Psoas muscle (tissue), 8 donors: ENCODE data around the gene OTUD6A. TPM values are rescaled to one million over a fixed set of nuclear protein-coding genes. Genes with fewer than 3 reads are reported as not detected.

Experiments used
- ATAC-seq, 4 donors: fragments of 200-7000 bp; cut with Tn5 transposase; one replicate each; pipeline ENCODE4 v1.9.1; 2020; ENCODE audit warnings: moderate library complexity in 3 of 4, mild to moderate bottlenecking in 2 of 4
- DNase-seq, 2 donors: peaks; one replicate each; pipeline ENCODE4 v3.0.0-alpha.2; 2020
- H3K27ac ChIP-seq: fragments of 200-600 bp; one replicate; pipeline ENCODE4 v1.8.0; 2022
- H3K27me3 ChIP-seq, 3 donors: fragments of 200-600 bp in 1 of 3; one replicate each; pipeline versions ENCODE4 v1.6.1 to v1.8.0; 2013 to 2022; ENCODE audit warnings: low read length in 2 of 3, mild to moderate bottlenecking in 2 of 3, moderate library complexity in 1 of 3; ENCODE audit not compliant: insufficient read depth in 3 of 3
- H3K36me3 ChIP-seq, 2 donors: fragments of 200-600 bp in 1 of 2; one replicate each; pipeline versions ENCODE4 v1.6.1 to v1.8.0; 2013 to 2022; ENCODE audit warnings: low read depth in 1 of 2, mild to moderate bottlenecking in 1 of 2, moderate library complexity in 1 of 2; ENCODE audit not compliant: insufficient read depth in 1 of 2
- H3K4me1 ChIP-seq: fragments of 200-600 bp; one replicate; pipeline ENCODE4 v1.8.0; 2022
- H3K4me3 ChIP-seq: fragments of 200-600 bp; one replicate; pipeline ENCODE4 v1.8.0; 2022; ENCODE audit warnings: mild to moderate bottlenecking
- H3K9me3 ChIP-seq: fragments of 200-600 bp; one replicate; pipeline ENCODE4 v1.8.0; 2022
- CTCF ChIP-seq: fragments of 200-600 bp; IDR thresholded peaks from one replicate; pipeline ENCODE4 v1.8.0; 2022; ENCODE audit warnings: antibody characterized with exemption
- WGBS, 3 donors: extraction: QIAGEN DNeasy Blood & Tissue Kit; methylation state at CpG; one replicate each; pipeline versions ENCODE4 v1.1.6 to v1.1.7; 2013; 5-methylcytosine and 5-hydroxymethylcytosine counted together
- intact Hi-C, 2 donors: fragments of 100-400 bp; cut with DNase I; formaldehyde crosslinking; loops; one replicate each; pipeline versions ENCODE4 v1.11.0 to v1.14.2; 2022
- polyA plus RNA-seq, 3 donors: library from polyadenylated mRNA; stranded (reverse); fragments of 200-250 nt; gene quantifications; one replicate each; pipeline ENCODE4 v1.2.3, GENCODE V29; 2013
- total RNA-seq, 4 donors: library from RNA; stranded (reverse); fragmentation: NEBNext Ultra II Directional in 2 of 4; extraction: Animal tissue kit (Norgen Biotek cat#: 25700) in 2 of 4; gene quantifications; one replicate each; pipeline versions ENCODE4 v1.2.1 to v1.2.4, GENCODE V29; 2021 to 2023
- donor health status: healthy with polysubstance abuse.
- donor health status: DM: no; HTN: no; CAD: no; lungs with moderate emphysema.
- donor health status: Bipolar disorder and iron deficiency.
- donor health status: healthy.
- donor health status: DM: yes; HTN: yes; CAD: no.
- donor health status: DM: no; HTN: no; CAD: no.
- donor health status: DM: no; HTN: no; CAD: no.
- donor health status: DM: yes; HTN: yes; CAD: no.

OTUD6A gene
- total and polyA plus RNA-seq, 7 donors = not detected

GRCh38 chrX:70049406-70049805 is 12.9 kb upstream of the OTUD6A start:
- no peak for TF ChIP-seq CTCF
- no peak for DNase-seq
- 75 to 84% (median 81%) methylated on average over 3 of the region's 3 CpGs for WGBS, 3 donors

DNA sequence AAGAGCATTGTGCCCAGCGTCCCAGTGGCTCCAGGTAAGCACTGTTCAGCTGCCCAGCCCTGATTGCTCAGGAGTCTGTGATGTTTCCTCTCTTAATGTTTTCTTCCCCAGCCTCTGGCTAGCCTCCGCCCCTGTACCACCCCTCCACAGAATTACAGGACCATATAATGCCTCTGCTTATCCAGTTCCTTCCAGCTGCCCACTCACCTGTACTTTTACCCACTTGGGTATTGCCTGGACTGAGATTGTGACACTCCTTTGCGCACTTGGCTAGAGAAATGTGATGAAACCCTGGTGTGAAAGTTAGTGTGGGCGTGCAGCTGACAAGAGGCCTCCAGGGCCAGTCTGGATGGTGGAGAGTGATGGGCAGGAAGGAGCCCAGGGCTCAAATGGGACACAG is 12.3 kb upstream of the OTUD6A start, which contains the start of gene AWAT2:
Gene AWAT2, minus strand, starts transcription at position 14 of the 400 bp plus-strand sequence. Its CDS starts 6 bp downstream, at position 8.
- Histone ChIP-seq H3K36me3 (no peaks in the 10 kb centered on the region), H3K4me1 (no peaks in the 10 kb centered on the region), H3K27ac (no peak within 1 kb of the TSS), H3K27me3 (peaks cover 0 to 18% (median 0%) of the 10 kb centered on the region in 3 donors), H3K9me3 (no peaks in the 10 kb centered on the region), H3K4me3 (no peak within 1 kb of the TSS)
- intact Hi-C loops = no loop called here
- no peak for TF ChIP-seq CTCF
- 76 to 88% (median 85%) methylated on average over 4 of the region's 4 CpGs for WGBS, 3 donors
- no peak for ATAC-seq
- no peak for DNase-seq

More at GRCh38 chrX:70049406-70049805, 12.9 kb upstream of the OTUD6A start:
- peaks cover 0 to 18% (median 0%) of the 10 kb centered on the region in 3 donors for H3K27me3 ChIP-seq
- no peak for ATAC-seq
- no peak overlapping the region for H3K27ac ChIP-seq
- no peaks in the 10 kb centered on the region for H3K36me3 ChIP-seq
- no peaks in the 10 kb centered on the region for H3K9me3 ChIP-seq
- intact Hi-C loops = no loop called here
- no peaks in the 10 kb centered on the region for H3K4me1 ChIP-seq
- H3K4me3 ChIP-seq = no peak overlapping the region

DNA sequence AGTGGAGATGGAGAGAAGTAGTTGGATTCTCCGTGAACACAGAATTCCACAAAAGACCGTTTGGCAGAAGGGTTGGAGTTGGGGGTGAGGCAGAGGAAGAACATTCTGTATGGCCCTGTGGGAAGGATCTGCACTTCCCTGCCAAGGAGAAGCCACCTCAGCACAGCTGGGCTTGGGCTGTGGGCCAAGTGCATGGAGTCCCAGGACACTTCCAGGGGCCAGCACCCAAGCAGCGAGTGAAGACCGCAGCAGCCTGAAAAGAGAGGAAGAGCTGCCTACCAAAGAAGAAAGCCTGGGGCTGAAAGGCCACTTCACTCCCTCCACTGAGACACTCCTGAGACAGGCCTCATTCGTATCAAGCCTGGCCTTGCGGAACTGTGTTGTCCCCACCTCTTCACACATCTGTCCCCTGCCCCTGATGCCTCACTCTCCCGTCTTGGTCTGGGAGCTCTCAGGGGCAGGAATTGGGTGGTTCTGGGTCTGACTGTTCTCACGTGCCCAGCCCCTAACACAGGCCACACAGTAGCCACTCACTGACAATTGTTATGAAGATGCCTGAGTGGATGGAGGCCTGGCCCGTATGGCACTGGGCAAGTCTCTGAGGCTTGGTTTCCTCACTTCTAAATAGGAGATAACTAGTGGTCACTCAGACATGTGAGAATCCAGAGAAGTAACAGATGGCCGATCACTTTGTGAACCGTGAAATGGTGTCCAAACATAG is 9.2 kb upstream of the OTUD6A start:
- Histone ChIP-seq H3K27ac (no peak overlapping the region), H3K4me3 (no peak overlapping the region), H3K36me3 (no peaks in the 10 kb centered on the region), H3K4me1 (no peaks in the 10 kb centered on the region), H3K27me3 (peaks cover 0 to 22% (median 0%) of the 10 kb centered on the region in 3 donors), H3K9me3 (no peaks in the 10 kb centered on the region)
- ATAC-seq = no peak
- intact Hi-C loops = no loop called here
- peak in 1 of 2 donors; percentile 62 for DNase-seq
- TF ChIP-seq CTCF = no peak
- WGBS, 3 donors = 40 to 68% (median 65%) methylated on average over 10 to 11 of the region's 11 CpGs

DNA sequence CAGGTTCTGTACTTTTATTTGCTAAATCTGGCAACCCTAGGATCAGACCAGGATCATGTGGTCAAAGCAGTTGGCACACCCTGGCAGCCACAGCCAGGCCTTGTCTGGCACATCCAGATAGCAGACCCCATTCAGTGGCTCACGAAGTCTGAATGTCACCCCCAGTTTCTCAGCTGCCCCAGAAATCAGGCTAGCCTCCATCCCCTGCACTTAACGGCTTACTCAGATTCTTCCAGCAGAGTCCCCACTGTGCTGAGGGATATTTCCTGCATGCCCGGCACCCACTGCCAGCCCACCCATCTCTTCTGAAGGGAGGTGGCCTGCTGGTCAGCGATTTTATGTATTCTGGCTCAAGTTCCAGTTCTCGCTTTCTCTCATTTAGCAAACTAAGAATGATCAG is 7.9 kb upstream of the OTUD6A start:
- no peaks in the 10 kb centered on the region for H3K36me3 ChIP-seq
- H3K27me3 ChIP-seq = peaks cover 0 to 20% (median 0%) of the 10 kb centered on the region in 3 donors
- intact Hi-C loops = no loop called here
- H3K4me3 ChIP-seq = no peak overlapping the region
- 72 to 88% (median 86%) methylated on average over 5 of the region's 5 CpGs for WGBS, 3 donors
- DNase-seq (no peak), ATAC-seq (no peak)
- H3K9me3 ChIP-seq = no peaks in the 10 kb centered on the region
- no peak overlapping the region for H3K27ac ChIP-seq
- H3K4me1 ChIP-seq = no peaks in the 10 kb centered on the region
- no peak for TF ChIP-seq CTCF
